GM12878 (cell line): Measurements from ENCODE around the gene PKM.

Experiments used
- BRCA1 ChIP-seq: IDR thresholded peaks from 2 replicates; pipeline ENCODE4 v1.6.1; 2011; ENCODE audit warnings: low read depth, low read length, improper control_type of control experiment
- CBX5 ChIP-seq: sonication (generic); IDR thresholded peaks from 2 replicates; pipeline ENCODE4 v1.6.1; 2016; ENCODE audit warnings: low read depth, moderate library complexity, mild to moderate bottlenecking, inconsistent platforms
- CTCF ChIP-seq, 3 experiments: IDR thresholded peaks in 2 of 3; conservative IDR thresholded peaks in 1 of 3; 2 replicates each; pipeline ENCODE4 v1.5.1; 2011; ENCODE audit warnings: low read depth in 3 of 3, low read length in 3 of 3, mild to moderate bottlenecking in 3 of 3, control low read depth in 2 of 3, moderate library complexity in 2 of 3, inconsistent platforms in 1 of 3, mixed read lengths in 1 of 3; ENCODE audit not compliant: control insufficient read depth in 2 of 3, insufficient read depth in 1 of 3; ENCODE audit errors: extremely low read depth in 1 of 3
- ELK1 ChIP-seq: IDR thresholded peaks from 2 replicates; pipeline ENCODE4 v1.6.1; 2012; ENCODE audit warnings: low read depth, low read length, improper control_type of control experiment
- GABPA ChIP-seq: IDR thresholded peaks from 2 replicates; pipeline ENCODE4 v1.6.1; 2014; ENCODE audit warnings: antibody characterized with exemption, low read depth, mild to moderate bottlenecking, inconsistent platforms
- JUND ChIP-seq: IDR thresholded peaks from 2 replicates; pipeline ENCODE4 v1.6.1; 2012; ENCODE audit warnings: low read depth, mild to moderate bottlenecking, low read length, improper control_type of control experiment, moderate library complexity
- PKNOX1 ChIP-seq: fragments of 450-650 bp; IDR thresholded peaks from 2 replicates; pipeline ENCODE4 v1.6.1; 2016; ENCODE audit warnings: mild to moderate bottlenecking
- PML ChIP-seq: IDR thresholded peaks from 2 replicates; pipeline ENCODE4 v1.6.1; 2012; ENCODE audit warnings: low read length, inconsistent platforms
- POLR2A ChIP-seq: IDR thresholded peaks from 2 replicates; pipeline ENCODE4 v1.6.1; 2011; ENCODE audit warnings: low read depth, mild to moderate bottlenecking, low read length
- POLR2AphosphoS5 ChIP-seq: IDR thresholded peaks from 2 replicates; pipeline ENCODE4 v1.6.1; 2011; ENCODE audit warnings: mild to moderate bottlenecking, low read length, inconsistent platforms
- RAD21 ChIP-seq: IDR thresholded peaks from 2 replicates; pipeline ENCODE4 v1.6.1; 2011; ENCODE audit warnings: mild to moderate bottlenecking, low read depth, low read length, moderate library complexity; ENCODE audit not compliant: insufficient read depth
- RFX5 ChIP-seq: IDR thresholded peaks from 2 replicates; pipeline ENCODE4 v1.6.1; 2011; ENCODE audit warnings: low read depth, low read length, improper control_type of control experiment
- USF2 ChIP-seq: IDR thresholded peaks from 2 replicates; pipeline ENCODE4 v1.6.1; 2011; ENCODE audit warnings: low read depth, low read length, improper control_type of control experiment, borderline replicate concordance

- no peak for TF ChIP-seq ELK1
- no peak for TF ChIP-seq CTCF (IDR thresholded peaks at IDR 0.05 in 2 of 3, conservative IDR thresholded peaks at IDR 0.05 in 1 of 3; ENCODE audit: control insufficient read depth in 2 of 3, extremely low read depth in 1 of 3, insufficient read depth in 1 of 3, low read depth in 3 of 3, low read length in 3 of 3)
- no peak for TF ChIP-seq RFX5
- no peak for TF ChIP-seq USF2
- TF ChIP-seq PKNOX1, result no peak
- no peak for TF ChIP-seq POLR2A
- no peak for TF ChIP-seq BRCA1
- no peak for TF ChIP-seq PML
- no peak for TF ChIP-seq POLR2AphosphoS5
- TF ChIP-seq JUND, result no peak
- no peak for TF ChIP-seq GABPA
- TF ChIP-seq CBX5, result no peak
- TF ChIP-seq RAD21, result no peak
Measured at GRCh38 chr15:72193836-72194396, 37.1 kb downstream of the PKM start.
